Measurements from ENCODE around the gene KRT34.
"Not testable (repeated sequence)": the region's sequence is repeated elsewhere in the genome, so short reads cannot be mapped to it uniquely, and the experiment has no call there.

KRT34 gene

GRCh38 chr17:41381943-41382342 lies at the start of gene KRT34:
Gene KRT34, minus strand, starts transcription at chr17:41382306. Its CDS starts 60 bp downstream, at chr17:41382246.
- DNase-seq: not testable (repeated sequence)

- DNase-seq: not testable (repeated sequence)
Measured at GRCh38 chr17:41430376-41430775, 48.3 kb upstream of the KRT34 start.

GRCh38 chr17:41429667-41430066 lies 47.6 kb upstream of the KRT34 start:
- DNase-seq: no peak

- no peak for DNase-seq
Measured at GRCh38 chr17:41428591-41429291, 46.6 kb upstream of the KRT34 start.

- DNase-seq: no peak
Measured at GRCh38 chr17:41424111-41424635, 42.1 kb upstream of the KRT34 start, which contains the start of gene KRT37. Gene KRT37, minus strand, starts transcription at chr17:41424585. Its CDS starts 62 bp downstream, at chr17:41424523.

DNA sequence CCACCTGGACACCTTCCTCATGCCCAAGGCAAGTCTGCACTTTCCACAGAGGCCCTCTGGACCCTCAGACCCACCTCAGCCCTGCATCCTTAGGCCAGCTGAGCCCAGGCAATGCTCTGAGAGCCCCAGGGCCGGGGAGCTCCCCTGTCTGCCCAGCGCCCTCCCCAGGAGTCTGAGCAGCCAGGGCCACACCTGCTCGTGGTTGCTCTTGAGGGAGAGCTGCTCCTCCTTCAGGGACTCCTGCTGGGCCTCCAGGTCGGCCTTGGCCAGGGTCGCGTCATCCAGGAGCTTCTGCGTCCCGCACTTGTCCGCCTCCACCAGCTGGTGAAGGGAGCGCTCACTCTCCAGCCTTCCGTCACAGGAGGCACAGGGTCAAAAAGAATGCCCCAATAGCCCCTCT lies 40.5 kb upstream of the KRT34 start:
- not testable (repeated sequence) for DNase-seq

DNA sequence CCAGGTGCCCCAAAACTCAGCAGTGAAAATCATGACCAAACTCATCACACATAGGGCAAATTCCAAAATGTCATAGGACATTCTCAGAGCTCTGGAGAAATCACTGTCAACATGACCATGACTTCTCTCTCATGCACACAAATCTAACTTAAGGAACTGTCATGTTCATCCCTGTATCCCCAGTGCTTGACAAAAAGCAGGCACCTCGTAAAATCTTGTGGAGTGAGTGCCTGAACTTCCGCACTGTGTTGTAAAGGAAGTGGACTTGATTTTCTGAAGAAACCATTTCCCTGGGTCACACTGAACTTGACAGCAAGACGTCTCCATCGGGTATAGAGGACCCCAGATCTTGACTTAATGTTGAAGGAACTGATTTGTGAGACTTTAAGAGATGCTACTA lies 39.5 kb upstream of the KRT34 start:
- no peak for DNase-seq

DNA sequence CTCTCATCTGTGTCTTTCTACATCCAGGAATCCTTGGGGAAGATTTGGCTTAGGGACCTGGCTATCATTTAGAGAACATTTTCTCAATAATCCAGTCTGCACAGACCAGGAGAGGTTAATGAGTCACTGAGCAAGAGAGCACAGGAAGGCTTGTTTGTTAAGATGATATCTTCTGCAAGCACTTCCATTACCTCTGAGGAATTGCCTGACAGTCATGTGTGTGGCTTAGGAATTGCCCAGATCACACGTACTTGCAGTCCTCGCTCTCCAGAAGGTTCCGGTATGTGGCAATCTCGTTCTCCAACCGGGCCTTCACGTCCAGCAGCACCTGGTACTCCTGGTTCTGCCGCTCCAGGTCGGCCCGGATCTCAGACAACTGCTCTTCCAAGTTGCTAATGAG lies 39.0 kb upstream of the KRT34 start:
- DNase-seq: no peak

DNA sequence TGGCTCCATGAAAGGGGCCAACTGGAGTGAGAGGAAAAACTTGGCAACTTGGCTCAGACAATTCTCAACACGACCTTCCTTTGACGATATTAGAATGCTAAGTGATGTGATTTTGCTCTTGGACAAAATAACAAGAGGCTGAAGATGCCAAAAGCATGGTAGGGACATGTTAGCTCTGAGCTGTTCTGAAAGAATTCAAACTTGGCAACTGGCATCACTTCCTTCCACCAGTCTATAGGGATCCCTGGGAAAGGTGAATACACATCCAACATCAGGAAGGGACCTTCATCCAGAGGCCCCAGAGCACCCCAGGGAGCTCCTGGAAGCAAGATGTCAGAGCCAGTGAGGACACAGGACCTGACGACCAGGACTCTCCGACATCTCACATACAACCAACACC lies 38.0 kb upstream of the KRT34 start:
- DNase-seq: no peak

GRCh38 chr17:41419716-41420115 lies 37.6 kb upstream of the KRT34 start:
- DNase-seq: no peak

DNA sequence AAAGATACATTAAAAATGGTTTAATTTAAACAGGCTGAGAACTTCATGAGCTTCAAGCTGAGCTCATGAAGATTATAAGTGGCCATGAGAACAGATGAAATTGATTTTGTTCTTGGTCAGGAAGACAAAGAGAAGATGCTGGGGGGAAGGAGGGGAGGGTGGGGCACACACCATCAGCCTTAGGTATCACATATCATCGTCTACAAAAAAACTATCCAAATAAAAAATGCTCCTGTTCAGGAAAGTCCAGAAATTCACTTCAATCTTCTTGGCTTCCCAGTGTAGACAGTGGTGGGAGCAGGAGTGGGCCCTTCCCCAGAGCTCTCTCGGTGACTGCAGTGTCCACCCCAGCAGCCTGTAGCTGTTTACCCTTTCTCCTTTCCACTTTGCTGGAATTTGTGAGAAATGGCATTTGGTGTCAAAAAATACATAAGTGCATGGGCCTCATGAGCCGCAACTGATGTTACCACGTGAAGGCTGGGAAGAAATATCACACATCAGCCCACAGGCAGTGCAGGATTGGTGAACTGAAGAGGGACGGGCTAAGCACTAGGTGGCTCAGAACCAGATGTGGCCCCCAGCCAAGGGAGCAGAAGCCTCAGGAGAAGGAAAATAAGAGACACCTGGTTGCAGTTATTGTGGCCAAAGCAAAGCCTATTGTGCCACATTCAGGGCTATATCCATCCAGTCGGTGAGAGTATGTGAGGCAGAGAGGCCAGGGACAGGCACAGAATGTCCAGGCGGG lies 36.2 kb upstream of the KRT34 start:
- no peak for DNase-seq

- peak; percentile 12 for DNase-seq
Measured at GRCh38 chr17:41417576-41418015, 35.5 kb upstream of the KRT34 start.

- DNase-seq: no peak
Measured at GRCh38 chr17:41417127-41417526, 35.0 kb upstream of the KRT34 start.

- DNase-seq: no peak
Measured at GRCh38 chr17:41416479-41416878, 34.4 kb upstream of the KRT34 start.

- no peak for DNase-seq
Measured at GRCh38 chr17:41415833-41416335, 33.8 kb upstream of the KRT34 start.

DNA sequence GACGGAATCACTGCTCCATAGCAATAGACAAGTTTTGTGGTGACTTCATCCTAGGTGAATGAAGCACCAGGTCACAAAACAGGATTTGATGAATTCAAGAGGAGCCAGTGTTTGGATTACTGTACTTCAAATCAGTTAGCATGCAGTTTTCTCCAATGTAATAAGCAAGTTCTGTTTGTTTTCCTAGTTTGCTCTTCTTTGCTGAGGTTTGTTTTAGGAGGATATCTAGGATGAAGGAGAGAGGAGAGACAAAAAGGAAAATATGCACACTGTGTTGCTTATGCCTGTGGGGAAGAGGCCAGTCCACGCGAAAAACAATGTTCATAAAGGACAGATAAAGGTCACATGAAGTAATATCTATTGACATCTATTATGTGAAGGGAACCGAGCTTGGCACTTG lies 33.3 kb upstream of the KRT34 start:
- no peak for DNase-seq

DNA sequence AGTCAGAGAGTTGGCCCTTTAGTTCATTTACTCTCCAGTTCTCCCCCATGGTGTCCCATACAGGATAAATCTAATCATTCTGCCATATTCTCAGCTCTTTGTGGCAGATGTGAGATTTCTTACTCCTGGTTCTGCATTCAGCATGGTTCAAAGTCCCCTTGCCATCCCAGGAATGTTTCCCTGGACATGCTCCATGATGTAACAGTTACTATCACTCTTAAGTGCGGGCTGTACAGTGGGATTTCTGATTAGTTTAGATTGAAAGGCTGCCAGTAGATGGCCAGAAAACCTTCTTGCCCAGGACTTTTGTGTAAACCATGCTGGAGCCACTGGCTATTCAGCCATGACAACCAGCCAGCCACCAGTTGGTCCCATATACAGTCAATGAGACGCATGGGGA lies 31.9 kb upstream of the KRT34 start:
- no peak for DNase-seq

DNA sequence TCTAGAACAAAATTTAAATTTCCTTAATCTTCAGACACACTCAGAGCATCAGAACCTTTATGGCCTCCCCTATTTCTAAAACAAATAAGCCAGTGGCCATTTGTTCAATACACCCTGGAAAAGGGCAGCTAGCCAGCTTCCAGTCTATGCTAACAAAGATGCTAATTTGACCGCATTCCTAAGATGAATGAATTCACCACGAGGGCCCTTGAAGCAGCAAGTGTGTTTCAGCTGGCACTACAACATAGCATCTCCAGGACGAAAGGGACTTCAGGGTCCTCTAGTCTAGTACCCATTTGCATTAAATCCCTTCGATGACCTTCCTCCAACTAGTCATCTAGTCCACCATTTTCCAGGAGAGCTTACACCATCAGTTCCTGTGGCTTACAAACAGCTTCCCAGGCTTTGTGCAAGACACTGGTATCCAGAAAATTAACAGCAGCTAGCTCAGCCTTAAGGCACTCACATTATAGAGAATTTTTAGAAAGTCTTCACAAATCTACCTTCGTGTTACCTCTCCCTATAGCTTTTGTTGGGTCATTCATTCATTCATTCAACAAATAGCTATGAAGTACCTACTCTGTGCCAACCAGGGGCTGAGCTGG lies 31.3 kb upstream of the KRT34 start:
- no peak for DNase-seq

DNA sequence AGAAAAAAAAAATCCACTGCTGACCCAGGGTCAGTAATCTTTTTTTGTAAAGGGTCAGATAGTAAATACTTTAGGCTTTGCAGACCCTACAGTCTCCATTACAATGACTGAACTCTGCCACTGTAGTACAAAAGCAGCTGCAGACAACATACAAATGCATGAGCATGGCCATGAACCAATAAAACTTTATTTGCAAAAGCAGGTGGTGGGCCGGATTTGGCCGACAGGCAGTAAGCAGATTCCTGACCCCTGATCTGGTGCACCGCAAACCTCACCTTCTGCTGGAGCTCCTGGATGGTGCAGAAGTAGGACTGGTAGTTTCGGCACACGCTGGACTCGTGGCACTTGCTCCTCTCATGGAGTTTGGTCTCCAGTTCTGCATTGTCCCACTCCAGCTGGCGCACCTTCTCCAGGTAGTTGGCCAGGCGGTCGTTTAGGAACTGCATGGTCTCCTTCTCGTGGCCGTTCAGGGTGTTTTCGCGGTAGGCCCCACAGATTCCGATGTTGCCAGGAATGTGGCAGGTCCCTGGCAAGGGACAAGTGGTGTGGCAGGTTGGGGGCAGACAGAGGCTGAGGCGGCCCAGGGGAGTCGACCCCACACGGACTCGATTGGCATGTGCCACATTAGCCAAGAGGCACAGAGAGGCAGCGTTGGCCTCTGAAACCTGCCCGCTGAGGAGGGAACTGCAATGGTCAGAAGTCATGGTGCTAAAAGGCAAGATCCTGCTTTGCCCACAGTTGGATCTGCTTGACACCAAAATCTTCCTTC lies 29.1 kb upstream of the KRT34 start:
- no peak for DNase-seq

- DNase-seq: no peak
Measured at GRCh38 chr17:41407226-41407625, 25.1 kb upstream of the KRT34 start.

GRCh38 chr17:41406205-41406604 lies 24.1 kb upstream of the KRT34 start:
- no peak for DNase-seq

DNA sequence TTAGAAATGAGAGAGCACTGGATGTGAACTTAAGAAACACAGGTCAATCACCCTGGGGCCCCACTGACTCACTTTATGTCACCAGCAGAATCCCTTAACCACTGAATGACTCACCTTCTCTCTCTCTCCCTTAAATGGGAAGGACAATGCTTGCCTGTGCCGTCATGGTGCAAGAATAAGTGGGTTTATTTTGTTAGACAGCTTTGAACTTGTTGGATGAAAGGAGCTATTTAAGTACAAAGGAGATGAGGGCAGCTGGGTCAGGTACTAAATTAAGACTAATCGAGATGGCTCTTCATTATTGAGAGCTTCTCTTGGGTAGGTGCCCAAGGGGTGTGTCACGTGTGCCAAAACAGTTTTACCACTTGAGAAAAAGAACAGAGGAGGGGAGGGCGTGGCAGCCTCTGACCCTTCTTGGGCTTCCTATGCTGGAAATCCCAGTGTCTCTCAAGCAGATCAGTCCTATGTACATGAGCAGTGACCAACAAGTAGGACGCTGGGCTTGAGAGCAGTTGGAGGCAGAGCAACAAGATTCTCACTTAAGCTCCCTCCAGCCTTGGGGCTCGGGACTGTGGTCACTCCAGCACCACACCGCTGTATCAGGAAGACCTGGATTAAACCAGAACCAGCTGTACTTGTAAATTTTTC lies 22.0 kb upstream of the KRT34 start:
- no peak for DNase-seq
